GM18909 (cell line): Measurements from ENCODE around the gene LDLRAD3.
"Not testable (repeated sequence)": the region's sequence is repeated elsewhere in the genome, so short reads cannot be mapped to it uniquely, and the experiment has no call there.

Experiments
- ATAC-seq: cut with Tn5 transposase; IDR thresholded peaks from one replicate; pipeline ENCODE4 v1.9.1; 2021; ENCODE audit warnings: mild to moderate bottlenecking; ENCODE audit not compliant: unreplicated experiment, poor library complexity

LDLRAD3 gene

DNA sequence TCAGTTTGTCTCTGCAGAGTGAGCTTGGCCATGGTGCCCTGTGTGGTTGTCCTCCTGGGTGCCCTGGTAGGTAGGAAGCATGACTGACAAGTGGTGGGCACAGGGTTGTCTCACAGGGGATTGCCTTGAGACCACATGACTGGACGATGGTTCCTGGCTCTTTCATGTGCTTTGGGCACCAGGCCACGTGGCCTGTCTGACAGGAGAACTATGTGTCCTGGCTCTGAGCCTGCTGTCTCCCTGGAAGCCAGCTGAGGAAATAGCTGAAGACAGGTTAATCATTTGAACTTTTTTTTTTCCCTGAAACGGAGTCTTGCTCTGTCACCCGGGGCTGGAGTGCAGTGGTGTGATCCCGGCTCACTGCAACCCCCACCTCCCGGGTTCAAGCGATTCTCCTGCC, 93.2 kb downstream of the LDLRAD3 start:
- no peak for ATAC-seq

DNA sequence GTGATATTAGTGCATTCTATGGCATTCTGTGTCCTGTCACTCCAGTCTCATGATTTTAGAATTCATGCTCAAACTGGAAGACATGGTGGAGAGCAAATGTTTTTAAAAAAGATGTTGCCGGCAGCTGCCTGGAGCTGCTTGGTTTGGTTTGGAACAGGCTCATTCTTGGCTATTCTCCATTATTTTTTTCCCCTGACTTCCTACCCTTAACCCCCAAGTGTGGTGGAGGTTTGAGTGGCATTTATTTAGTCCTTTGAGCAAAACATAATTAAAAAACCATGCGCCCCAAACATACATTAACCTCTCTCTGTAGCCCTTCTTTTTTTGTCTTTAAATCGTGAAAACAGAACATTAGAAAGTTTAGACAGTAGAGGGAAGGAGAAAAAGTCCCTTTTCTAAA, 94.7 kb downstream of the LDLRAD3 start:
- no peak for ATAC-seq

- ATAC-seq = no peak
Observed at GRCh38 chr11:36039471-36039870, 95.6 kb downstream of the LDLRAD3 start.

DNA sequence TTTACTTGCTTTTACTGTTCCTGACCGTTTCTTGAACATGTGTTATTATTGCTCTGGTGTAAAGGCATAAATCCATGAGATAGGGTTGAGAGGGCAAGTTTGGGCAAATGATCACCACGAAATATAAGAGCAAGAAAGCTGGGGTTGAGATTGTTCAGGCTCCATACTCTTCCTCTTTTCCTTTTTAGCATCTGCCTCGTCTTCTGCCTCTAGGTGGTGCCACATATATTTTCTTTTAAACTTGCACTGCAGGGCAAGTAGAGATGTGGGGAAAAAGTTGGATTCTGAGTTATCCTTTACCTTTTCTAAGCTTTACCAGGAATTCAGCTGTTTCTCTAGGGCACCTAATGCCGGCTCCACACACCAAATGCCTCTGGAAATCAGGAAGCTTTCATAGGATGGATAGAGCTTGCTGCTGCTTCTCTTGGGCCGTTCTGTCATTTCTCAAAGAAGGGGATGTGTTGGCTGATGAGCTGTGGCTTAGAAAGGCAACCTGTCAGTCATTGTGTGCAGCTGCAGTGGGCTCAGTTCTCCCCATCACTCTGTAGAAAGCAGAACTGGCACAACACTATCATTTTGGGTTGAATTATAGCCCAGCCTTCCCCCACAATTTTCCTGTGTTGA, 98.2 kb downstream of the LDLRAD3 start:
- no peak for ATAC-seq

DNA sequence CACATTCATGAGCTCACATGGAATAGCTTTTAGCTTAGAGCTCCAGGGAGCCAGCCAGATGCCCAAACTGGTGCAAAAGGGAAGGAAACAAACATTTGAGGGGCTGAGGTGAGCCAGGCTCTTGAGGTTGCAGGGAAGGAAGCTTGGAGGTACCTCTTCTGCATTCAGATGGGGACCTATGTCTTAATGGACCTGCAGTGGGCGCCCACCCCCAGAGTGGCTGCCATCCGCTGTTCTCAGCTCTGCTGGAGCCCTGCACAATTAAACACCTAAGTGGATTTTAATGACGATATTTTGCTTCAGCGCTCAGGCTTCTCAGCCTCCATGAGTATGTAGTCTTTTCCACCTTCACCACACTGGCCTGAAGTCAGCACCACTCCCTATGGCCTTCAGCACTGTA, 100.8 kb downstream of the LDLRAD3 start:
- no peak for ATAC-seq

DNA sequence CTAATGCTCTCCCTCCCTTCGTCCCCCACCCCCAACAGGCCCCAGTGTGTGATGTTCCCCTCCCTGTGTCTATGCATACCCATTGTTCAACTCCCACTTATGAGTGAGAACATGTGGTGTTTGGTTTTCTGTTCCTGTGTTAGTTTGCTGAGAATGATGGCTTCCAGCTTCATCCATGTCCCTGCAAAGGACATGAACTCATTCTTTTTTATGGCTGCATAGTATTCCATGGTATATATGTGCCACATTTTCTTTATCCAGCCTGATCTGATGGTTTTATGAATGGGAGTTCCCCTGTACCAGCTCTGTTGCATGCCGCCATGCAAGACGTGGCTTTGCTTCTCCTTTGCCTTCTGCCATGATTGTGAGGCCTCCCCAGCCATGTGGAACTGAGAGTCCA, 102.1 kb downstream of the LDLRAD3 start:
- ATAC-seq = not testable (repeated sequence)

GRCh38 chr11:36046932-36047331, 103.1 kb downstream of the LDLRAD3 start:
- no peak for ATAC-seq

DNA sequence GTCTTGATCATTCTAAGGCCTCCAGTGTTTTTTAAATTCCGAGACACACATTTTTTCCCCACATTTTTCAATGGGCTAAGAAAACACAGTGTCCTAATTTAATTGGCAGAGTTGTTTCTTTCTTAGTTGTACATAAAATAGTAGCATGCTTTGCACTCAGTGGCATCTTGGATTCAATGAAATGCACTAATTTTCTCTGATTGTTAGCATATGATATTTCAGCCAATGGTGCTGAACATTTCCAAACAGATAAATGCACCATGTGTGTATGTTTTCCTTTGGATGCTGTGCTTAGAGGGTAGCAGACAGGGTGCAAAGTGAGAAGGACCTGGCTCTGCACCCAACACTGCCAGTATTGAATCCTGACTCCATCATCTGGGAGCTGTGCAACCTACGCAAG, 103.5 kb downstream of the LDLRAD3 start:
- ATAC-seq = no peak

- ATAC-seq = no peak
Observed at GRCh38 chr11:36048496-36049247, 104.8 kb downstream of the LDLRAD3 start.

DNA sequence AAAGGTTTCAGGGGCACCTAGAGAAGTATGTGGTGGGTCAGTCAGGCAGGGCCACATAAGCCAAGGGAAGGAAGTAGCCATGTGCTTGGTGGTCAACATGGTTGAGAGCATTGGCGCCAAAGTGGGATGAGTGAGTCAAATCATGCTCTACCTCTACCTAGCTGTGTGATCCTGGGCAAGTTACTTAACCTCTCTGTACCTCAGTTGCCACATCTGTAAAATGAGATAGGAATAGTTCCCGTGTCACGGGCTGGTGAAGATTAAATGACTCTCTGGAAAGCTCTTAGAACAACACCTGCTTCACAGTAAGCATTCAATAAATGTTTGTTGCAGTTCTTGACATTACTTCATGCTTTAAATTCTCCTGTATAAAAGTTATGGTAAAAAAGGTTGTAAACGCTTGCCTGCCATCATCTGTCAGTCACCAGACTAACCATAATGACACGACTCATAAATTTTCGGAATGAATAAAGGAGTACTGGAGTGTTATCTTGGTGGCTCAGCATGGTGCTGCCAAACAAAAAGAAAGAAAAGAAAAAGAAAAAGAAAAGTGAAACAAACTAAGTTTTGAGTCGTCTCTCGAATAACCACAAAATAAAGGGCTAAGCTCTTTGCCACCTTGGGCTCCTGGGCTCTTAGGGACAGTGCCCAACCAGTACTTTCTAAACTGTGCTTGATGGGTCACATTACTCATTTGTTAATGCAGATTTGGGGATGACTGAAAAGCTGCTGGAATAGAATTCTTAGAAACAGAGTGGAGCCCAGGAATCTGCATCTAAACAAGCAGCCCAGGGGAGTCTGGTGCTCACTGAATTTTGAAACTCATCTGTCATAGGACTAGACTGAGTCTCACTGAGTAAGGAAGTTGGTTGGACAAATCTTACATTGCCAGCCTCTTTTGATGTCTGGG, 107.6 kb downstream of the LDLRAD3 start:
- no peak for ATAC-seq

GRCh38 chr11:36053281-36053680, 109.4 kb downstream of the LDLRAD3 start:
- ATAC-seq = no peak

DNA sequence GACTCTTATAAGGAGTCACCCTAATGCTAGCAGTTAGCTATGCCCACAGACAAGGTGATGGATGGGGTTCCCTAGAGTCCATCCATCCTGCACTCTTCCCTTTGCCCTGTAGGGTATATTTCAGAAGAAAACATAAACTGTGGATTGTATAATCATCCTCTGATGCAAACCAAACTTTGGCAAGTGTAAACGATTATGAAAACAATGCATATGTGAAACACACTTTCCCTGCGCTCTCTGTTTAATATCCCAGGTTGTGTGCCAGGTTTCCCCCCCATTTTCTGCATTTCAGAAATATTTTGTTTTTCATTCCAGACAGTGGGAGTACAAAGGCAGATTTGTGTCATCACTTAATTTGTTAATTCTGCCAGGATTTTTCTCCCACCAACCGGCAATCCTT, 110.0 kb downstream of the LDLRAD3 start:
- no peak for ATAC-seq

GRCh38 chr11:36054628-36055027, 110.8 kb downstream of the LDLRAD3 start:
- no peak for ATAC-seq

DNA sequence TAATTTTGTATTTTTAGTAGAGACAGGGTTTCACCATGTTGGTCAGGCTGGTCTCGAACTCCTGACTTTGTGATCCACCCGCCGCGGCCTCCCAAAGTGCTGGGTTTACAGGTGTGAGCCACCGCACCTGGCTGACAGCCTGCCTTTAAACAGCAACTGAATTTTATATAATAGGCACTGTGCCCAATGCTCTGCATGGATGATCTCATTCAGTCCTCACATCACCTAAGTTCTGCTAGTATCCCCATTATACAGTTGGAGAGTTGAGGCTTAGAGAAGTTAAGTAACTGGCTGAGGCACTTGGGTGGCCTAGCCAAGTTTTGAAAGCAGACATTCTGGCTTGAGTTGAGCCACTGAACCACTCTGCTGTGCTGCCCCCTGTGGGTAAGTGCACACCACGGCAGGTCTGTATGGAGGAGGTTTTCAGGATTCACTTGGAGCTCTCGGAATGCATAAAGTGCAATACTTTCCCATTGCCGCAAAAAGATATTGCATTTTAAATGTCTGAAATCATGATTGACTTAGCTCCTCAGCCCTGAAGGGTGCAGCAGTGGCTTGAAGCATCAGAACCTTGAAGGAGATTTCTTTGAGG, 112.4 kb downstream of the LDLRAD3 start:
- ATAC-seq = no peak

GRCh38 chr11:36057379-36058042, 113.6 kb downstream of the LDLRAD3 start:
- ATAC-seq = no peak

DNA sequence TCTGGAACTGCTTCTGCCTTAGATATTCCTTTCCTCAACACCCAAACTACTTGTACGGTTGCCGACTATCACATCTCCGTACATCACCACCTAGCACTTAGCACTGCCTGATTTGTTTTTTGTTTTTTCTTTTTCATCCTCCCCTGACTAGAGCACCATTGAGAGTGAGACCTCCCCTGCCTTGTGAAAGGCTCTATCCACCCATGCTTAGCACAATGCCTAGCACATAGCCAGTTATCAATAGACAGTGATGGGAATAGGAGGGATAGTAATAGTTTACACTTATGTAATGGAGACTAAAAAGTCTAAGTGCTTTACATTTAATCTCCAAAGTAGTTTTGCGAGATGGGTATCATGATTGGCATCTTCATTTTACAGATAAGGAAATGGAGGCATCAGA, 115.8 kb downstream of the LDLRAD3 start:
- ATAC-seq = no peak

DNA sequence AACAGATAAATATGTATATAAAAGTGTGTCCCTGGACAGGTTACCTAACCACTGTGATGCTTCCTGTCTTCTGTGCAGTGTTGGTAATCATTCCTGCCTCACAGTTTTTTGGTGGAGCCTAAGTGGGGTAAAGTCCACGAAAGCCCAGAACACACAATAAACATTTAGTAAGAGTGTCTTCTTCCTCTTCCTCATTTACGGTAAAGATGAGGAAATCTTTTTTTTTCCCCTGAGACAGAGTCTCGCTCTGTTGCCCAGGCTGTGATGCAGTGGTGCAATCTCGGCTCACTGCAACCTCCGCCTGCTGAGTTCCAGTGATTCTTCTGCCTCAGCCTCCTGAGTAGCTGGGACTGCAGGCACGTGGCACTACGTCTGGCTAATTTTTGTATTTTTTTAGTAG, 117.1 kb downstream of the LDLRAD3 start:
- ATAC-seq = no peak

DNA sequence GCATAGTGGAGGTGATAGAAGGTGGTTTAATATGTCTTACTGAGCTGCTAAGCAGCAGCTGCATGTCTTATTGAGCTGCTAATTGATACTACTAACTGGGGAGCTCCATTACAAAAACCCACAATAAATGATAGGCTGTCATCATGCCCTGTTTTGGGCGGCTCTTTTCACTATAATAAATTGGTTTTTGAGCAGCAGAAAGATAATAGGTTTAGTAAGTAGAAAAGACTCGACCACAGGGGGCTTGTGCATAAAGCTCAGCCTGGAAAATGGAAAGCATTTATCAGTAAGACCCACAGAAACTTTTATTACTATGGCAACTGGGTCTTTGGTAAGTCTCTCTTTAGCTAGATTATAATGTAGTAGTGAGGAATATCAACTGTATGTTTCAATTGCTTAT, 117.6 kb downstream of the LDLRAD3 start:
- no peak for ATAC-seq

GRCh38 chr11:36062796-36063365, 119.0 kb downstream of the LDLRAD3 start:
- ATAC-seq = no peak

GRCh38 chr11:36065436-36065835, 121.6 kb downstream of the LDLRAD3 start:
- ATAC-seq = no peak
